SU-DHL-6 (cell line): ENCODE data around the gene SORCS2.

Source experiments
- H2AFZ ChIP-seq: fragments of 200-600 bp; sonication (generic); 2 replicates; pipeline ENCODE4 v1.6.1; 2014; ENCODE audit warnings: low read depth, mild to moderate bottlenecking, moderate library complexity, mixed read lengths, antibody characterized with exemption, low read length; ENCODE audit not compliant: severe bottlenecking
- H3F3A ChIP-seq: fragments of 200-600 bp; shearing (Covaris generic); 2 replicates; pipeline ENCODE4 v1.6.0; 2016; ENCODE audit warnings: antibody characterized with exemption, mild to moderate bottlenecking; ENCODE audit not compliant: insufficient read depth
- H3K27ac ChIP-seq: fragments of 200-600 bp; sonication (generic); 2 replicates; pipeline ENCODE4 v1.5.1; 2016; ENCODE audit warnings: low read depth, mild to moderate bottlenecking, low read length, moderate library complexity, mixed read lengths
- H3K27me3 ChIP-seq: fragments of 200-600 bp; sonication (generic), shearing (Covaris generic); 2 replicates; pipeline ENCODE4 v1.6.0; 2014; ENCODE audit warnings: mild to moderate bottlenecking, low read length
- H3K36me3 ChIP-seq: fragments of 200-600 bp; sonication (generic); 2 replicates; pipeline ENCODE4 v1.6.1; 2014; ENCODE audit warnings: mild to moderate bottlenecking, low read length, mixed read lengths
- H3K4me2 ChIP-seq: fragments of 300-600, 200-600 bp; shearing (Covaris generic), sonication (generic); 2 replicates; pipeline ENCODE4 v1.6.0; 2014; ENCODE audit warnings: low read length, low read depth, mild to moderate bottlenecking; ENCODE audit not compliant: poor library complexity, severe bottlenecking
- H3K4me3 ChIP-seq: fragments of 200-600 bp; sonication (generic); 2 replicates; pipeline ENCODE4 v1.5.1; 2014; ENCODE audit warnings: antibody characterized with exemption, low read length, mild to moderate bottlenecking, mixed read lengths; ENCODE audit not compliant: insufficient read depth, poor library complexity, severe bottlenecking
- H3K79me2 ChIP-seq: fragments of 200-600 bp; sonication (generic); 2 replicates; pipeline ENCODE4 v1.6.1; 2014; ENCODE audit warnings: mild to moderate bottlenecking, low read length, moderate library complexity; ENCODE audit not compliant: insufficient read depth
- H3K9ac ChIP-seq: fragments of 200-600 bp; sonication (generic); 2 replicates; pipeline ENCODE4 v1.7.0; 2014; ENCODE audit warnings: mild to moderate bottlenecking, low read length
- H3K9me2 ChIP-seq: fragments of 200-600 bp; sonication (generic); replicated peaks from 2 replicates; pipeline ENCODE4 v1.6.1; 2014; ENCODE audit warnings: low read length; ENCODE audit not compliant: insufficient read depth
- H3K9me3 ChIP-seq: fragments of 200-600 bp; sonication (generic); 2 replicates; pipeline ENCODE4 v1.6.1; 2014; ENCODE audit warnings: low read length, mixed read lengths; ENCODE audit not compliant: insufficient read depth
- H4K20me1 ChIP-seq: fragments of 200-600 bp; sonication (generic); 2 replicates; pipeline ENCODE4 v1.6.1; 2014; ENCODE audit warnings: low read depth, mild to moderate bottlenecking, antibody characterized with exemption, low read length, moderate library complexity, mixed read lengths
- CTCF ChIP-seq: fragments of 200-600 bp; sonication (generic); IDR thresholded peaks from one replicate; pipeline ENCODE4 v1.5.1; 2017; ENCODE audit warnings: antibody characterized with exemption, mild to moderate bottlenecking, low read length, moderate library complexity; ENCODE audit not compliant: insufficient read depth, poor library complexity, severe bottlenecking
- EZH2phosphoT487 ChIP-seq: fragments of 200-600 bp; sonication (generic), shearing (Covaris generic); conservative IDR thresholded peaks from 2 replicates; pipeline ENCODE4 v1.6.1; 2018; ENCODE audit warnings: mild to moderate bottlenecking, antibody characterized with exemption, low read length, moderate library complexity, mixed read lengths

SORCS2 gene

GRCh38 chr4:7585768-7586167 lies 393.4 kb downstream of the SORCS2 start:
- H3K79me2 ChIP-seq: no peaks in the 10 kb centered on the region
- no peak overlapping the region for H3K27ac ChIP-seq
- H3K36me3 ChIP-seq: no peaks in the 10 kb centered on the region
- H4K20me1 ChIP-seq: no peaks in the 10 kb centered on the region
- H2AFZ ChIP-seq: no peak overlapping the region
- no peak overlapping the region for H3K4me3 ChIP-seq
- H3K9me2 ChIP-seq: no peaks in the 10 kb centered on the region
- no peak overlapping the region for H3K9ac ChIP-seq
- H3K27me3 ChIP-seq: no peaks in the 10 kb centered on the region
- no peaks in the 10 kb centered on the region for H3K9me3 ChIP-seq
- TF ChIP-seq EZH2phosphoT487 (no peak), CTCF (no peak)
- H3F3A ChIP-seq: no peaks in the 10 kb centered on the region
- H3K4me2 ChIP-seq: no peak overlapping the region

- Histone ChIP-seq H3K9me3 (no peaks in the 10 kb centered on the region), H3K36me3 (no peaks in the 10 kb centered on the region), H4K20me1 (no peaks in the 10 kb centered on the region), H3K27me3 (no peaks in the 10 kb centered on the region), H2AFZ (no peak overlapping the region), H3K79me2 (no peaks in the 10 kb centered on the region), H3K9me2 (no peaks in the 10 kb centered on the region), H3K27ac (no peak overlapping the region), H3K4me2 (no peak overlapping the region), H3F3A (no peaks in the 10 kb centered on the region), H3K9ac (no peak overlapping the region), H3K4me3 (no peak overlapping the region)
- no peak for TF ChIP-seq EZH2phosphoT487
- no peak for TF ChIP-seq CTCF
Measured at GRCh38 chr4:7587433-7588405, 395.4 kb downstream of the SORCS2 start.

- Histone ChIP-seq H2AFZ (no peak overlapping the region), H3F3A (no peaks in the 10 kb centered on the region), H4K20me1 (no peaks in the 10 kb centered on the region), H3K27me3 (no peaks in the 10 kb centered on the region), H3K79me2 (no peaks in the 10 kb centered on the region), H3K4me2 (no peak overlapping the region), H3K36me3 (no peaks in the 10 kb centered on the region), H3K9ac (no peak overlapping the region), H3K9me3 (no peaks in the 10 kb centered on the region), H3K4me3 (no peak overlapping the region), H3K9me2 (no peaks in the 10 kb centered on the region), H3K27ac (no peak overlapping the region)
- no peak for TF ChIP-seq EZH2phosphoT487
Measured at GRCh38 chr4:7590189-7590588, 397.9 kb downstream of the SORCS2 start.

GRCh38 chr4:7590899-7591298 lies 398.6 kb downstream of the SORCS2 start:
- Histone ChIP-seq H4K20me1 (no peaks in the 10 kb centered on the region), H2AFZ (no peak overlapping the region), H3K4me3 (no peak overlapping the region), H3K9ac (no peak overlapping the region), H3K79me2 (no peaks in the 10 kb centered on the region), H3F3A (no peaks in the 10 kb centered on the region), H3K27ac (no peak overlapping the region), H3K36me3 (no peaks in the 10 kb centered on the region), H3K4me2 (no peak overlapping the region), H3K9me2 (no peaks in the 10 kb centered on the region), H3K27me3 (no peaks in the 10 kb centered on the region), H3K9me3 (no peaks in the 10 kb centered on the region)
- no peak for TF ChIP-seq CTCF
- no peak for TF ChIP-seq EZH2phosphoT487
